ENCODE data around the gene TAS2R14.

TAS2R14 gene

DNA sequence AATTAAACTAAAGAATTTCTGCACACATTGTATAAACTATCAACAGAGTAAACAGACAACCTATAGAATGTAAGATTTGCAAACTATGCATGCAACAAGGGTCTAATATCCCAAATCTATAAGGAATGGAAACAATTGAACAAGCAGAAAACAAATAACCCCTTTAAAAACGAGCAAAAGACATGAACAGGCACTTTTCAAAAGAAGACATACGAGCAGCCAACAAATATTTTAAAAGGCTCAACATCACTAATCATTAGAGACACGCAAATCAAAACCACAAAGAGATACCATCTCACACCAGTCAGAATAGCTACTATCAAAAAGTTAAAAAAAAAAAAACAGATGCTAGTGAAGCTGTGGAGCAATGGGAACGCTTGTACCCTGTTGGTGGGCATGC, 34.4 kb downstream of the TAS2R14 start:
- no peak for DNase-seq

DNA sequence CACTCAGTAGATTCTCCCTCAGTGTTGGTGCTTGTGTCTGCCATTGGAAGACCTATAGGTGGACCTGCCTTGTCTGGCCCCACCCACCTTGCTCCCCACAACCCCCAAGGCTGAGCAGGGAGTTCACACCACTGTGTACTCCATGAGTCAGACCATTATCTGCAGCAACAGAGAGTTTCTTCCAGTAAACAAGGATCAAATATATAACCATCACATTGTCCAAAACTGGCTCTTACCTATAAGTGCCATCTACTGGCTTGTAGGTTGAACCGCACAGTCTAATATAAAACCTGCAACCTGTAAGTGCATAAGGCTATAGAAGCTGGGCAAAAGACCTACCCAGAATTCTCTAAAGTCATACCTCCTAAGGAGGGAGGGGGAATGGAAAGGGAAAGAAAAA, 37.6 kb downstream of the TAS2R14 start:
- no peak for DNase-seq

DNA sequence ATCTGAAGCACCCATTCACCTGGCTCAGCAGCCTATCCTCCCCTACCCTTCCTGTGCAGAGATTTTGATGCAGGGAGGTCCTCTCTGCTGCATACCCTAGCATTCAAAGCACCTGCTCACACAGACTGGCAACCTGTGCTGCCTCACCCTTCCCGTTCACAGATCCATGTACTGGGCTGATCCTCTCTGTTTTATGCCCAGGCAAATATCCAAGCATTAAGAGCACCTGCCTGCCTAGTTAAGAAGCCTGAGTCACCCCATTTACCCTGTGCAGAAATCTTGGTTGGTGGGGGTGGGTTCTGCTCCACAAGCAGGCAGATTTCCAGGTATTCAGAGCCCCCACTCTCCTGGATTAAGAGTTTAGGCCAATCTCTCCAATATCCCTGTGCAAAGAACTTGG, 38.1 kb downstream of the TAS2R14 start:
- DNase-seq: no peak

DNA sequence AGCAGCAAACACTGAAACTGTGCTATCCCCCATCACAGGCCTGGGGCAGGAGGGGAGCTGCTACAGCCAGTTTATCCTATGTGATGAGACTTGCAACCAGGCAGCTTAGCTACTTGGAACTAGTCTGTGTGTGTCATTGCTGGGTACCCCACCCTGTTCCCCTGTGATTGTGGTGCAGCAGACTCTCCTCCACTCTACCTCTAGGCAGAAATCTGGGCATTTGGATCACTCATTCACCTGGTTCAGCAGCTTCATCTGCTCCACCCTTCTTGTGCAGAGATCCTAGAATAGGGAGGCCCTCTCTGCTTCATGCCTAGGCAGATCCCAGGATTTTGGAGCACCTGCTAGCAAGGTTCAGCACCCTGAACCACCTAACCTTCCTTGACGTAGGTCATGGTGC, 38.5 kb downstream of the TAS2R14 start:
- no peak for DNase-seq

DNA sequence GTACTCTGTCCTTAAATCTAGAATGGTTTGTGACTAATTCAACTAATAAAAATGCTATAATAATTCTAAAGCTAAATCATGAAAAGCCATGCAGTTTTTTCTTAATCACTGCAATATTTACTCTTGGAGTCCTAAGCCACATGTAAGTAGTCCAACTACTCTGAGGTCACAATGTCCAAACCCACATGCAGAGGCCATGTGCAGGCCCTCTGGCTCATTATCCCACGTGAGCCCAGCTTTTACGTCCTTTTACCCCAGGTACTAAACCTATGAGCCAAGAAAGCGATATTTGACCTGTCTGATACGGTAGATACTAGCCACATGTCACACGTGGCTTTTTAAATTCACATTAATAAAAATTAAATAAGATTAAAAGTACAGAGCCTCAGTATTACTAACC, 42.2 kb downstream of the TAS2R14 start:
- no peak for DNase-seq

DNA sequence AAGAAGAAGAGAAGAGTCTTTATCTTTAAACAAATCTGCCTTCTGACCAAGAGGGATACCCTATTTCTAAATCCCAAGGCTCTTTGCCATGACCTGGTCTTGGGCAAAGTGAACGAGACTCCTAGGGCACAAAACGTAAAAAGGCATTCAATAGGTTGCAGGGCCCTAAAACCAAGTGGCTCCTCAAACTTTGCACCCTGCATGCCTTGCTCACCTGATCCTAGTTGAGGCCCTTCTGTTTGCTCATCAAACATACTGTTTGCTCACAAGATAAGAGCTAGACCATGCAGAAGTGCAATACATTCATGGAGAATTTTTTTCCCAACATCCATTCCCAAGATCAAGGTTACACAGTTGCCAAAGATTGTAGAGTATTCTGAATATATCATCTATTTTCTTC, 47.1 kb downstream of the TAS2R14 start:
- DNase-seq: no peak

DNA sequence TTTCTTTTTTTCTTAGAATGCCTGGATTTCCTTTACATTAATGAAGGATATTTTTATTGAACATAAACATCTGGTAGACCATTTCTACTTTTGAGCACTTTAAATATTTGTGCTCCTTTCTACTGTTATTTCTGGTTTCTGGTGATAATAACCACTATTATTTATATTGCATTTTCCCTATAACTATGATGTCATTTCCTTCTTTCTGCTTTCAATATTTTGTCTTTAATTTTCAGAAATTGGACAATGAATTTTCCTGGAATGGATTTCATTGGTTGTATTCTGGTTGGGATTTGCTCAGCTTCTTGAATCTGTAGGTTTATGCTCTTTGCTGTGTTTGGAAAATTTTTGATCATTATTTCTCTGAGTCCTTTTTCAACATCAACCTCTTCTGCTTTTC, 49.8 kb downstream of the TAS2R14 start:
- DNase-seq: no peak

All from right forelimb (tissue), 1 donor.